Ishikawa (cell line): ENCODE measurements around the gene FEM1B.

Experiments used
- CEBPB ChIP-seq: IDR thresholded peaks from 2 replicates; pipeline ENCODE4 v1.6.1; 2012
- CREB1 ChIP-seq: IDR thresholded peaks from 2 replicates; pipeline ENCODE4 v1.6.1; 2012; ENCODE audit warnings: low read depth
- EGR1 ChIP-seq: IDR thresholded peaks from 2 replicates; pipeline ENCODE4 v1.6.1; 2012
- EP300 ChIP-seq: IDR thresholded peaks from 2 replicates; pipeline ENCODE4 v1.6.1; 2012; ENCODE audit warnings: borderline replicate concordance
- FOXM1 ChIP-seq: IDR thresholded peaks from 2 replicates; pipeline ENCODE4 v1.6.1; 2012; ENCODE audit warnings: low read depth, borderline replicate concordance
- MAX ChIP-seq: IDR thresholded peaks from 2 replicates; pipeline ENCODE4 v1.6.1; 2012
- NFIC ChIP-seq: IDR thresholded peaks from 2 replicates; pipeline ENCODE4 v1.6.1; 2012
- RAD21 ChIP-seq: IDR thresholded peaks from 2 replicates; pipeline ENCODE4 v1.6.1; 2012; ENCODE audit warnings: low read depth
- REST ChIP-seq: IDR thresholded peaks from 2 replicates; pipeline ENCODE4 v1.6.1; 2012; ENCODE audit warnings: low read depth, mild to moderate bottlenecking
- TAF1 ChIP-seq: IDR thresholded peaks from 2 replicates; pipeline ENCODE4 v1.6.1; 2012; ENCODE audit warnings: low read depth, mild to moderate bottlenecking
- TCF12 ChIP-seq: IDR thresholded peaks from 2 replicates; pipeline ENCODE4 v1.6.1; 2012; ENCODE audit warnings: low read depth
- TEAD4 ChIP-seq: IDR thresholded peaks from 2 replicates; pipeline ENCODE4 v1.6.1; 2012
- USF1 ChIP-seq: IDR thresholded peaks from 2 replicates; pipeline ENCODE4 v1.6.1; 2012
- YY1 ChIP-seq: IDR thresholded peaks from 2 replicates; pipeline ENCODE4 v1.6.1; 2012; ENCODE audit warnings: low read depth
- ZBTB7A ChIP-seq: IDR thresholded peaks from 2 replicates; pipeline ENCODE4 v1.6.1; 2012; ENCODE audit warnings: low read depth

Gene FEM1B

GRCh38 chr15:68305420-68305871 lies 27.9 kb downstream of the FEM1B start:
- TF ChIP-seq FOXM1 (no peak), USF1 (no peak), CREB1 (no peak), TCF12 (no peak), MAX (no peak), NFIC (no peak), EP300 (no peak), REST (no peak), CEBPB (no peak), EGR1 (no peak), YY1 (no peak), TEAD4 (no peak), ZBTB7A (no peak)

DNA sequence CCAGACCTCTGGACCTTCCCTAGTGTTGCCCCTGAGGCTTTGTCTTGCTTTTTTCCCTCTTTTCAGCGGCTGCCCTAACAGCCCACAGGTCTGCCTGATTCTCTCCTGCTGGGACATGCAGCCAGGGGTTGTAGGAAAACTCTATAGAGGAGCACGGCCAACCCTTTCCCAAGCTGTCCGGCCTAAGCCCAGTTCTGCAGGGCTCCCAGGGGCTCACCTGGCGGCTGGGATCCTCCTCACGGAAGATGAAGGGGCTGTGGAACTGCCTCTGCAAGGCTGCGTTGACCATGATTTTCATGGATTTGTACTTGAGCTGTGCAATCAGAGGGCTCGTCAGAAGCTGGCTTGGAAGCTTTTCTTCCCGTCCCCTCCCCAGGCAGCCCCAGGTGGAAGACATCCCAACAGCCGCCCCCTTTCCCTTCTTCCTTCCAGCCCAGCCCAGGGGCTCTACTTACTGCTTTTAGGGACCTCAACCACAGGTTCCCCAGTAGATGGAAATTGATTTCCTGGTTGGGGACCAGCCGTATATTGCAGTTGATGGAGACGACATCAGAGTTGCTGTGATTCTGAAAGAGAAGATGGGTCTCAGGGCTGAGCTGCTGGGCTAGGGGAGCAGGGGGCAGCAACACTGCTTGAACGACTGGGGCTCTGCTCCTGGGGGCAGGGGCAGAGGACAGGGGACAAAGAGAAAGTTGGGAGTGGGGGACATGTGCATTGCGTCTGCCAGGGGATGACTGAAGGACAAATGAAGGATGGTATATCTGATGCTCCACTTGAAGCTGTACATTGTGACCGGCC lies 29.8 kb downstream of the FEM1B start:
- TF ChIP-seq TEAD4 (no peak), CEBPB (no peak), TAF1 (no peak), MAX (no peak), YY1 (no peak), FOXM1 (no peak), NFIC (no peak), REST (no peak), ZBTB7A (no peak), TCF12 (no peak)

DNA sequence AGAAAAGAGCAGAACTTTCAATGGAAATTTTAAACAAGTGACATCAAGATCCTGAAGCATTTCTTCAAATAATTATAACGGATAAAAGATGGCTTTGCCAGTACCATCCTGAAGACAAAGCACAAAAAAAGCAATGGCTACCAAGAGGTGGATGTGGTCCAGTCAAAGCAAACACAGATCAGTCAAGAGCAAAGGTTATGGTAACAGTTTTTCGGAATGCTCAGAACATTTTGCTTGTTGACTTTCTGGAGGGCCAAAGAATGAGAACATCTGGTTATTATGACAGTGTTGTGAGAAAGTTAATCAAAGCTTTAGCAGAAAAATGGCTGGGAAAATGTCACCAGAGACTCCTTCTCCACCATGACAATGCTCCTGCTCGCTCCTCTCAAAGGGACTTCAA lies 31.5 kb downstream of the FEM1B start:
- TF ChIP-seq FOXM1 (no peak), EP300 (no peak), USF1 (no peak), TEAD4 (no peak), REST (no peak), MAX (no peak), RAD21 (no peak), YY1 (no peak), CEBPB (no peak), NFIC (no peak), ZBTB7A (no peak), TCF12 (no peak), CREB1 (no peak), TAF1 (no peak)
